Measurements from ENCODE around the gene SPHK2. TPM values are rescaled to one million over a fixed set of nuclear protein-coding genes. Genes with fewer than 3 reads are reported as not detected.

SPHK2 gene
- polyA plus RNA-seq (2011; rRNA removed) (5.6 and 9.2 TPM in 2 replicates), polyA minus RNA-seq (2011; rRNA and poly(A)+ RNA removed) (5.1 and 7.5 TPM in 2 replicates)

- DNase-seq (ENCODE audit: low read depth) = peak; percentile 99
- CTCF ChIA-PET = interaction anchor here (1.0 to 1.6 kb wide), 4 partner anchors 10 to 30 kb away, joined by 3 to 7 read pairs (median 4); partner anchors contain the start of gene CA11
- H3K36me3 ChIP-seq (ENCODE audit: control insufficient read depth, insufficient read depth, low read length) = peaks cover 26% of the 10 kb centered on the region
- POLR2A ChIA-PET = interaction anchor here (0.8 to 1.0 kb wide), 3 partner anchors 8 to 219 kb away, joined by 3 to 9 read pairs (median 3); no protein-coding TSS in a partner anchor
- H3K27me3 ChIP-seq (ENCODE audit: control insufficient read depth, insufficient read depth, low read length) = no peaks in the 10 kb centered on the region
- peak within 1 kb of the TSS; percentile 94 for H3K4me3 ChIP-seq (ENCODE audit: low read depth, low read length)
- TF ChIP-seq CTCF (IDR thresholded peaks at IDR 0.05; ENCODE audit: insufficient read depth, low read depth, low read length) = no peak
Measured at GRCh38 chr19:48618916-48619691, at the start of gene SPHK2, which contains the start of gene RPL18. TSS of gene SPHK2 (plus strand) at chr19:48619506. CDS start at chr19:48620515, 1,009 bp downstream. TSS of gene RPL18 (minus strand) at chr19:48619178. CDS start at chr19:48619143, 35 bp downstream.

GRCh38 chr19:48569814-48570213 lies 49.5 kb upstream of the SPHK2 start:
- DNase-seq (ENCODE audit: low read depth) = no peak
- ChIA-PET POLR2A (no interaction called here), CTCF (no interaction called here)
- no peak for TF ChIP-seq CTCF (IDR thresholded peaks at IDR 0.05; ENCODE audit: insufficient read depth, low read depth, low read length)
- H3K4me3 ChIP-seq (ENCODE audit: low read depth, low read length) = no peak overlapping the region
- H3K27me3 ChIP-seq (ENCODE audit: control insufficient read depth, insufficient read depth, low read length) = no peaks in the 10 kb centered on the region
- no peaks in the 10 kb centered on the region for H3K36me3 ChIP-seq (ENCODE audit: control insufficient read depth, insufficient read depth, low read length)

- H3K4me3 ChIP-seq (ENCODE audit: low read depth, low read length) = no peak overlapping the region
- CTCF ChIA-PET = interaction anchor here (0.6 to 1.1 kb wide), 3 partner anchors 10 to 124 kb away, joined by 3 read pairs; no protein-coding TSS in a partner anchor
- no peak for TF ChIP-seq CTCF (IDR thresholded peaks at IDR 0.05; ENCODE audit: insufficient read depth, low read depth, low read length)
- no peaks in the 10 kb centered on the region for H3K27me3 ChIP-seq (ENCODE audit: control insufficient read depth, insufficient read depth, low read length)
- POLR2A ChIA-PET = no interaction called here
- DNase-seq (ENCODE audit: low read depth) = no peak
- H3K36me3 ChIP-seq (ENCODE audit: control insufficient read depth, insufficient read depth, low read length) = no peaks in the 10 kb centered on the region
Measured at GRCh38 chr19:48571378-48572162, 47.7 kb upstream of the SPHK2 start.

GRCh38 chr19:48573163-48573505 lies 46.2 kb upstream of the SPHK2 start:
- no peak for DNase-seq (ENCODE audit: low read depth)
- Histone ChIP-seq H3K27me3 (ENCODE audit: control insufficient read depth, insufficient read depth, low read length) (no peaks in the 10 kb centered on the region), H3K36me3 (ENCODE audit: control insufficient read depth, insufficient read depth, low read length) (no peaks in the 10 kb centered on the region), H3K4me3 (ENCODE audit: low read depth, low read length) (no peak overlapping the region)
- CTCF ChIA-PET = interaction anchor here (1.1 to 3.3 kb wide), 4 partner anchors 12 to 84 kb away, joined by 3 to 26 read pairs (median 8); no protein-coding TSS in a partner anchor
- POLR2A ChIA-PET = no interaction called here
- TF ChIP-seq CTCF (IDR thresholded peaks at IDR 0.05; ENCODE audit: insufficient read depth, low read depth, low read length) = no peak

Measured in BJ (cell line).